PFSK-1 (cell line): ENCODE results near the gene STARD8.

Experiments
- POLR2AphosphoS5 ChIP-seq: IDR thresholded peaks from 2 replicates; pipeline ENCODE4 v1.6.1; 2012; ENCODE audit warnings: low read depth, mild to moderate bottlenecking, control low read depth, low read length, moderate library complexity
- REST ChIP-seq, 2 experiments: IDR thresholded peaks; 2 replicates each; pipeline versions ENCODE4 v1.6.1 to v1.8.0; 2011 to 2012; ENCODE audit warnings: low read depth in 2 of 2, low read length in 2 of 2, control low read depth in 1 of 2, inconsistent platforms in 1 of 2, mild to moderate bottlenecking in 1 of 2, moderate library complexity in 1 of 2; ENCODE audit not compliant: insufficient read depth in 1 of 2
- SIN3A ChIP-seq: IDR thresholded peaks from 2 replicates; pipeline ENCODE4 v1.6.1; 2012; ENCODE audit warnings: mild to moderate bottlenecking, low read length, moderate library complexity, borderline replicate concordance; ENCODE audit not compliant: insufficient read depth
- TAF1 ChIP-seq: IDR thresholded peaks from 2 replicates; pipeline ENCODE4 v1.6.1; 2012; ENCODE audit warnings: low read length, control low read depth, borderline replicate concordance; ENCODE audit not compliant: insufficient read depth

- TF ChIP-seq POLR2AphosphoS5 (no peak), REST (IDR thresholded peaks at IDR 0.05; ENCODE audit: insufficient read depth in 1 of 2, low read depth in 2 of 2, low read length in 2 of 2) (no peak), SIN3A (no peak), TAF1 (no peak)
Measured at GRCh38 chrX:68703846-68704245, 56.4 kb downstream of the STARD8 start.
